Measurements from ENCODE around the gene NEU1.

Gene NEU1

GRCh38 chr6:31834367-31835250 lies 28.0 kb downstream of the NEU1 start:
- Histone ChIP-seq H3F3A (ENCODE audit: low read depth) (peaks cover 12% of the 10 kb centered on the region), H3K9me2 (replicated peaks; ENCODE audit: low read depth, low read length) (no peaks in the 10 kb centered on the region), H3K79me2 (ENCODE audit: insufficient read depth, low read length) (peaks cover 71% of the 10 kb centered on the region), H2AFZ (ENCODE audit: low read length) (peak overlapping the region; percentile 75), H3K4me2 (ENCODE audit: low read depth, low read length, poor library complexity, severe bottlenecking) (peak overlapping the region; percentile 100), H3K27me3 (ENCODE audit: insufficient read depth, low read length, poor library complexity, severe bottlenecking) (peaks cover 7% of the 10 kb centered on the region), H3K36me3 (ENCODE audit: insufficient read depth, low read length) (peaks cover 29% of the 10 kb centered on the region), H3K9ac (ENCODE audit: low read depth, low read length, poor library complexity, severe bottlenecking) (peak overlapping the region; percentile 99), H3K4me1 (ENCODE audit: insufficient read depth, low read length, poor library complexity, severe bottlenecking) (peaks cover 40% of the 10 kb centered on the region), H3K4me3 (ENCODE audit: low read length, poor library complexity, severe bottlenecking) (peak overlapping the region; percentile 97), H3K9me3 (ENCODE audit: insufficient read depth, low read depth, low read length) (no peaks in the 10 kb centered on the region), H4K20me1 (ENCODE audit: insufficient read depth, low read length, poor library complexity, severe bottlenecking) (peaks cover 45% of the 10 kb centered on the region)
- TF ChIP-seq EZH2phosphoT487 (IDR thresholded peaks at IDR 0.05; ENCODE audit: borderline replicate concordance) (no peak), CTCF (conservative IDR thresholded peaks at IDR 0.05; ENCODE audit: low read length) (no peak)

GRCh38 chr6:31831350-31832215 lies 31.0 kb downstream of the NEU1 start:
- TF ChIP-seq CTCF (conservative IDR thresholded peaks at IDR 0.05; ENCODE audit: low read length) (no peak), EZH2phosphoT487 (IDR thresholded peaks at IDR 0.05; ENCODE audit: borderline replicate concordance) (no peak)
- Histone ChIP-seq H3K9me2 (replicated peaks; ENCODE audit: low read depth, low read length) (no peaks in the 10 kb centered on the region), H3K79me2 (ENCODE audit: insufficient read depth, low read length) (peaks cover 43% of the 10 kb centered on the region), H3K36me3 (ENCODE audit: insufficient read depth, low read length) (no peaks in the 10 kb centered on the region; the same call in 1 of the 2 replicates), H3K27me3 (ENCODE audit: insufficient read depth, low read length, poor library complexity, severe bottlenecking) (peaks cover 7% of the 10 kb centered on the region), H3K9ac (ENCODE audit: low read depth, low read length, poor library complexity, severe bottlenecking) (peak overlapping the region; percentile 75), H2AFZ (ENCODE audit: low read length) (no peak overlapping the region), H3K4me3 (ENCODE audit: low read length, poor library complexity, severe bottlenecking) (peak overlapping the region; percentile 77), H4K20me1 (ENCODE audit: insufficient read depth, low read length, poor library complexity, severe bottlenecking) (peaks cover 15% of the 10 kb centered on the region), H3F3A (ENCODE audit: low read depth) (peaks cover 3% of the 10 kb centered on the region; the same call in 1 of the 2 replicates), H3K9me3 (ENCODE audit: insufficient read depth, low read depth, low read length) (no peaks in the 10 kb centered on the region), H3K4me2 (ENCODE audit: low read depth, low read length, poor library complexity, severe bottlenecking) (peak overlapping the region; percentile 73), H3K4me1 (ENCODE audit: insufficient read depth, low read length, poor library complexity, severe bottlenecking) (peaks cover 15% of the 10 kb centered on the region)

- H2AFZ ChIP-seq (ENCODE audit: low read length): peak overlapping the region; percentile 36; the same call in 1 of the 2 replicates
- H3K4me1 ChIP-seq (ENCODE audit: insufficient read depth, low read length, poor library complexity, severe bottlenecking): peaks cover 8% of the 10 kb centered on the region
- peak overlapping the region; percentile 75 for H3K9ac ChIP-seq (ENCODE audit: low read depth, low read length, poor library complexity, severe bottlenecking)
- H3K36me3 ChIP-seq (ENCODE audit: insufficient read depth, low read length): no peaks in the 10 kb centered on the region; the same call in 1 of the 2 replicates
- H3K79me2 ChIP-seq (ENCODE audit: insufficient read depth, low read length): peaks cover 36% of the 10 kb centered on the region
- H3K4me3 ChIP-seq (ENCODE audit: low read length, poor library complexity, severe bottlenecking): peak overlapping the region; percentile 77
- peaks cover 3% of the 10 kb centered on the region; the same call in 1 of the 2 replicates for H3F3A ChIP-seq (ENCODE audit: low read depth)
- peaks cover 7% of the 10 kb centered on the region for H3K27me3 ChIP-seq (ENCODE audit: insufficient read depth, low read length, poor library complexity, severe bottlenecking)
- H3K4me2 ChIP-seq (ENCODE audit: low read depth, low read length, poor library complexity, severe bottlenecking): peak overlapping the region; percentile 73
- TF ChIP-seq EZH2phosphoT487 (IDR thresholded peaks at IDR 0.05; ENCODE audit: borderline replicate concordance): no peak
- TF ChIP-seq CTCF (conservative IDR thresholded peaks at IDR 0.05; ENCODE audit: low read length): no peak
- no peaks in the 10 kb centered on the region for H3K9me3 ChIP-seq (ENCODE audit: insufficient read depth, low read depth, low read length)
- H4K20me1 ChIP-seq (ENCODE audit: insufficient read depth, low read length, poor library complexity, severe bottlenecking): peaks cover 8% of the 10 kb centered on the region
- no peaks in the 10 kb centered on the region for H3K9me2 ChIP-seq (replicated peaks; ENCODE audit: low read depth, low read length)
These were observed 31.7 kb downstream of the NEU1 start for GRCh38 chr6:31830886-31831335.

Data from Loucy (cell line).